NCI-H2029 (cell line): ENCODE results near the gene FPR1.

Experiments used
- DNase-seq: peaks from one replicate; lab custom pipeline; 2025; lab: John Stamatoyannopoulos, UW

The FPR1 gene

DNA sequence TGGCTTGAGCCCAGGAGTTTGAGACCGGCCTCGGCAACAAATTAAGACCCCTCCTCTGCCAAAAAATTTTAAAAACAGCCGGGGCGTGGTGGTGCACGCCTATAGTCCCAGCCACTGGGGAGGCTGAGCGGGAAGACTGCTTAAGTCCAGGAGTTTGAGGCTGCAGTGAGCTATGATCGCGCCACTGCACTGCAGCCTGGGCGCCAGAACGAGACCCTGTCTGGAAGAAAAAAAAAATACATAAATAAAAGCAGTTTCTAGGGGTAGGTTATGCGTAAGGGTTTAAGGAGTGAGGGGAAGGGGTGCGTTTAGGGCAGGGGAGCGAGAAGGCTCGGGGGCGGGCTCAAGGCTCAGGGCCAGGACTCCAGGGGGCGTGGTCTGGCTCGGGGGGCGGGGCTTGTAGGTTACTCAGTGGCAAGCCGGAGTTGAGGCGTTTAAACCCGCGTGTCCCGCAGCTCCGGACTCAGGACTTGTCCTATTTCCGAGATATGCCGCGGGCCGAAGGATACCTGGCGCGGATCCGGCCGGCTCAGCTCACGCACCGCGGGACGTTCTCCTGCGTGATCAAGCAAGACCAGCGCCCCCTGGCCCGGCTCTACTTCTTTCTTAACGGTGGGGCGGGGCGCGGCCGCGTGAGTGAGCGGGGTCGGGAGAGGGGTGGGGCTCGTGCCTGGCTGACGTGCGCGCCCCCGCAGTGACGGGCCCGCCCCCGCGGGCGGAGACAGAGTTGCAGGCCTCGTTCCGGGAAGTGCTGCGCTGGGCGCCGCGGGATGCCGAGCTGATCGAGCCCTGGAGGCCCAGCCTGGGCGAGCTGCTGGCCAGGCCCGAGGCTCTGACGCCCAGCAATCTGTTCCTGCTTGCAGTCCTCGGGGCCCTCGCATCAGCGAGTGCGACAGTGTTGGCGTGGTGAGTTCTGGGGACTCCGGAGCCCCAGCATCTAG lies 47.8 kb downstream of the FPR1 start:
- DNase-seq = peak; percentile 44

DNA sequence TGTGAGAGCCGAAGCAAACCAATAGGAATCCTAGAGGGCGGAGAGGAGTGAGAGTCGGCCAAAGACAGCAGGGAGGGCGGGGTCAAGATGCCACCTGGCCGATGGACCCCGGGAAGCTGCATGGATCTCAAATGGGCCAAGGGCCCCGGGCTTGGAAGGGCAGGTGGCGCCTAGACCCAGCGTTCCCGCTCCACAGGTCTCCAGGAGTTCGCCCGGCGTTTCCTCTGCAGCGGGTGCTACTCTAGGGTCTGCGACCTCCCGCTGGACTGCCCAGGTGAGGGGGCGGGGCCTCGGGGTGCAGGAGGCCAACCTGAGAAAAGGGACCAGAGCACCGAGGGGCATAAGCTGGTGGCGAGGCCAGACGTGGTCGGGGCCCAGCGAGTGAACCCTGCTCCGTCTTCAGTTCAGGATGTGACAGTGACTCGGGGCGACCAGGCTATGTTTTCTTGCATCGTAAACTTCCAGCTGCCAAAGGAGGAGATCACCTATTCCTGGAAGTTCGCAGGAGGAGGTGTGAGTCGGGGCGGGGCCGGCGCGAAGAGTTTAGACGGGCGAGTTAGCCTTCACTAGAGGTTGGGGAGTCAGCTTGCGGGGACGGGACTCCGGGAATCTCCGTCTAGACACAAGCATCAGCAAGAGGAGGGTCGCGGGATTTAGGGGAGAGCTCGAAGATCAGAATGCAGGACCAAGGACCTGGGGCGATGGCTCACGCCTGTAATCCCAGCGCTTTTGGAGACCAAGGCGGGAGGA lies 48.7 kb downstream of the FPR1 start:
- no peak for DNase-seq

DNA sequence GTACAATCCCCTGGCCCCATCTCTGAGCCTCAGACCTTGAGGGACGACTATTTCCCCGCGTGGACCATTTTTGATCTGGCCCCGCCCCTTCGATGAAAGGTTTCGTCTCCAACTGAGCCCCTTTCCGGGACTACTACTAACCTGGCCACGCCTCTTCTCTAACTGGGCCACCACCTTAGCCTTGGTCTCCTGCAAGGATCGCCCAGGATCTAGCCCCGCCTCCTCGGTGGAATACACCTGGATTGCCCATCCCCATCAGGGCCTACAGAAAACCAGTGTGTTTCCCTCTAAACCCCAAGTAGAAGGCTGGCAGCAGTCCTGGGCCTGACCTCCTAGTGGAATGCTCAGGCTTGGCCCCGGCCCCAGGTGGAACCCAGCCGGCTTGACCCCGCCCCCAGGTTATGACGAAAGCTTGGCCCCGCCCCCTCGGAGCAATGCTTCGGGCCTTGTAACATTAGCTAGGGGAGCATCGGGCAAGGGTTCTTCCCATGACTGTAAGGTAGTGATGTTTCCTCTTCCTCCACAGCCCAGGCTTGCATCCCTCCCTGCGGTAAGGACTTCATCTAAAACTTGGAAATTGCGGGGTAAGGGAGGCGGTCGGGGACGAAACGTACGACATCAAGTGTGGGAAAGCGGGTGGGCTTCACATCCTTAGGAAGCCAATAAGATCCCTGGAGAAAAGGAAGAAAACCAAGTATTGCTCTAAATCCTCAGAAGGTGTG lies 49.4 kb downstream of the FPR1 start:
- peak; percentile 2 for DNase-seq

DNA sequence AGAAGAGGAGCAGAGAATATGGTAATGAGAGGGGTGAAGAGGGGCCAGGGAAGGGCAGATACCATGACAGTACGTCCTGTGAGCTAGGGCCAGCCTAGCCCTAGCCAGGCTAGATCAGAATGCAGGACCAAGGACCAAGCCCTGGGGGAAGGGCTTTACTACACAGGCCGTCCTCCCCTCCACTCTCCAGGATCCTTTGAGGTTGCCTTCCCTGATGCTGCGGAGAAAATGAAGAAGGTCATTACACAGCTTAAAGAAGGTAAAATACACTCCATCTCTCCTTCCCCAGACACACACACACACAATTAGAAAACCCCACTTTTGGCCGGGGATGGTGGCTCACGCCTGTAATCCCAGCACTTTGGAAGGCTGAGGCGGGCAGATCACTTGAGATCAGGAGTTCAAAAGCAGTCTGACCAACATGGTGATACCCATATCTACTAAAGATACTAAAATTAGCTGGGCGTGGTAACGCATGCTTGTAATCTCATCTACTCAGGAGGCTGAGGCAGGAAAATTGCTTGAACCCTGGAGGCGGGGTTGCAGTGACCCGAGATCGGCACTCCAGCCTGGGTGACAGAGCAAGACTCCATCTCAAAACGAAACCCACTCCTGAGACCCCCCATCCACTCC lies 50.1 kb downstream of the FPR1 start:
- no peak for DNase-seq

DNA sequence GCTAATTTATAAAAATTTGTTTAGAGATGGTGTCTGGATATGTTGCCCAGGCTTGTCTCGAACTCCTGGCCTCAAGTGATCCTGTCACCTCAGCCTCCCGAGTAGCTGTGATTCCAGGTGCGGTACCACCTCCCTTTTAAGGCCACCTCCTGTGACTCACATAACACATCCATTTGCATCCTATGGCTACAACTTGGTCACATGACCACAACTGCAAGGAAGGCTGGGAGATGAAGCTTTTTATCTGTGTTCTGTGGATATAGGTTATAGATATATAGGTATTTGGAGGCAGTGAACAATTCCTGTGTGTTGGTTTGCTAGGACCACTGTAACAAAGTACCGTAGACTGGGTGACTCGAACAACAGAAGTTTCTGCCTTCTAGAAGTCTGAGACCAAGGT lies 52.5 kb downstream of the FPR1 start:
- DNase-seq = no peak

- DNase-seq = no peak
Observed at GRCh38 chr19:51698296-51698695, 53.4 kb downstream of the FPR1 start.

GRCh38 chr19:51697169-51697776 lies 54.4 kb downstream of the FPR1 start:
- no peak for DNase-seq

DNA sequence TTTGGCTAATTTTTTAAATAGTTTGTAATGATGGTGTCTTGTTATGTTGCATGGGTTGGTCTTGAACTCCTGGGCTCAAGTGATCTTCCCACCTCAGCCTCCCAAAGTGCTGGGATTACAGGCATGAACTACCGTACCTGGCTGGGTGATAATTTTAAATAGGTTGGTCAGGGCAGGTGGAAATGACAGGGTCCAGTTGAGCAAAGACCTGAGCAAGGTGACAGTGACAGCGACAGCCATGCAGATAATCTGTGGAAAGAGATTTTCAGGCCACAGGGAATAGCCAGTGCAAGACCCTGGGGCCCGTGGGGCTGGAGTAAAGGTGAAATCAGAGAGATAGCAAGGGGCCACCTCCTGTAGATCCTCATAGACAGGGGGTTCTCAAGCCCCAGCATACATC lies 55.1 kb downstream of the FPR1 start:
- no peak for DNase-seq
